ENCODE measurements around the gene PNPLA1.

- TF ChIP-seq POLR2AphosphoS5 (IDR thresholded peaks at IDR 0.05; ENCODE audit: low read depth, low read length) (no peak), TAF1 (IDR thresholded peaks at IDR 0.05; ENCODE audit: low read depth, low read length) (no peak)
These were observed 54.3 kb downstream of the PNPLA1 start for GRCh38 chr6:36324191-36324590.

Measured in GM12891 (cell line).